MCF 10A (cell line): Measurements from ENCODE around the gene ATP6V0E1. TPM values are rescaled to one million over a fixed set of nuclear protein-coding genes. Genes with fewer than 3 reads are reported as not detected.

Experiments
- BruUV-seq: library from RNA; stranded (reverse); fragments of 400-500 nt; replicated peaks from 2 replicates; lab custom pipeline; 2021; lab: Mats Ljungman, UMichigan
- CTCF ChIA-PET: fragments of 300-600 bp; sonication (Branson Sonifier 250); formaldehyde crosslinking; extraction: SDS; loops from one replicate; lab custom pipeline; 2021; ENCODE audit warnings: antibody characterized with exemption, inconsistent platforms; lab: Yijun Ruan, JAX
- POLR2A ChIA-PET: fragments of 300-600, 350-650 bp; sonication (Branson Sonifier 250); formaldehyde crosslinking; extraction: SDS; loops from one replicate; lab custom pipeline; 2020; ENCODE audit warnings: antibody characterized with exemption, inconsistent platforms; lab: Yijun Ruan, JAX
- DNase-seq: peaks from one replicate; pipeline ENCODE4 v3.0.0-alpha.2; 2018; ENCODE audit not compliant: unreplicated experiment
- H3K27ac Mint-ChIP-seq: one replicate; pipeline ENCODE4 v1.8.0; 2022; ENCODE audit warnings: mild to moderate bottlenecking, low read depth, mixed read lengths; ENCODE audit not compliant: unreplicated experiment
- H3K27me3 Mint-ChIP-seq: one replicate; pipeline ENCODE4 v1.8.0; 2022; ENCODE audit warnings: mixed read lengths; ENCODE audit not compliant: insufficient read depth, unreplicated experiment
- H3K36me3 Mint-ChIP-seq: one replicate; pipeline ENCODE4 v1.8.0; 2022; ENCODE audit warnings: mild to moderate bottlenecking, moderate library complexity, mixed read lengths; ENCODE audit not compliant: insufficient read depth, unreplicated experiment
- H3K4me1 Mint-ChIP-seq: one replicate; pipeline ENCODE4 v1.8.0; 2022; ENCODE audit warnings: mixed read lengths; ENCODE audit not compliant: insufficient read depth, unreplicated experiment
- H3K4me3 Mint-ChIP-seq: one replicate; pipeline ENCODE4 v1.8.0; 2022; ENCODE audit warnings: mild to moderate bottlenecking, moderate library complexity, mixed read lengths; ENCODE audit not compliant: unreplicated experiment
- H3K9me3 Mint-ChIP-seq: one replicate; pipeline ENCODE4 v1.8.0; 2022; ENCODE audit warnings: mixed read lengths; ENCODE audit not compliant: unreplicated experiment
- intact Hi-C: fragments of 100-400 bp; cut with micrococcal nuclease; formaldehyde crosslinking; loops from 2 replicates; pipeline ENCODE4 v1.14.1; 2022
- total RNA-seq: library from RNA; stranded (reverse); gene quantifications from 2 replicates; pipeline ENCODE4 v1.2.3, GENCODE V29; 2022
- TF ChIP-seq, protein P1 (sequence below): fragments of 200-600 bp; IDR thresholded peaks from one replicate; pipeline ENCODE4 v1.8.0; 2022; ENCODE audit warnings: antibody characterized with exemption, mild to moderate bottlenecking; ENCODE audit not compliant: unreplicated experiment

ATP6V0E1 gene
- total RNA-seq, 1 experiment from 2014 or later = 171 TPM

DNA sequence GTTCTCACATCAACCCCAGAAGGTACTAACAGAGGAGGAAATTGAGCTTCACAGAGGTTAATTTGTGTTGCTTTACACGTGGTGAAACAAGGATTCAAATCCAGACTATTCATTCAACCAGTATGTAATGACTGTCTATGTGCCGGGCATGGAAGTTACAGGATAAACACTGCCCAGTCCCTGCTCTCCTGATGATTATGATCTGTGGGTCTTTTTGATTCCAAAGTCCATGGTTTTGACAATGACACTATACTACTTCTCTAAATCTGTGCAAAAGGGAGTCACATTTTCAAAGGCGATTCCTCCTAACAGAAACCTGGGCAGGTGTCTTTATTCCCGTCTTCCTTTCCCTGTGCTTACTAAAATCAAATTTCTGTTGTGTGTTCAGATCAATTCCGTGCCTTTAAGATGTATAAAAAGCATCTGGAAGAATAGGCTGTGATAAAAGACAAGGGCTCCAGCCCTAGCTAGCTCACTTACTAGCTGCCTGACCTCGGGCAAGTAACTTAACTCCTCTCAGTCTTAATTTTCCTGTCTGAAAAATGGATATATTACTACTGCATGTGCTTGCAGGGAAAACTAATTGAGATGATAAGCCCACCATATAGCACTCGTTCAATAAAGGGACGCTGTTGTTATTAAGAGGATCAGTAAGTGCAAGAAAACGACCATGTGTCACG lies 71.6 kb downstream of the ATP6V0E1 start:
- no TSS peak for BruUV-seq
- Mint-ChIP-seq H3K36me3 (peaks cover 7% of the 10 kb centered on the region), H3K4me3 (peak overlapping the region; percentile 99), H3K27me3 (no peaks in the 10 kb centered on the region), H3K27ac (peak overlapping the region; percentile 80), H3K4me1 (peaks cover 18% of the 10 kb centered on the region), H3K9me3 (no peaks in the 10 kb centered on the region)
- CTCF ChIA-PET = interaction anchor here (0.6 to 1.0 kb wide), 4 partner anchors 19 to 344 kb away, joined by 3 to 6 read pairs (median 3); no protein-coding TSS in a partner anchor
- intact Hi-C loops = loop anchor here (5.0 kb wide), 1 partner anchor 272 kb away; the partner anchor contains the start of gene STC2
- no peak for DNase-seq
- TF ChIP-seq, protein P1, sequence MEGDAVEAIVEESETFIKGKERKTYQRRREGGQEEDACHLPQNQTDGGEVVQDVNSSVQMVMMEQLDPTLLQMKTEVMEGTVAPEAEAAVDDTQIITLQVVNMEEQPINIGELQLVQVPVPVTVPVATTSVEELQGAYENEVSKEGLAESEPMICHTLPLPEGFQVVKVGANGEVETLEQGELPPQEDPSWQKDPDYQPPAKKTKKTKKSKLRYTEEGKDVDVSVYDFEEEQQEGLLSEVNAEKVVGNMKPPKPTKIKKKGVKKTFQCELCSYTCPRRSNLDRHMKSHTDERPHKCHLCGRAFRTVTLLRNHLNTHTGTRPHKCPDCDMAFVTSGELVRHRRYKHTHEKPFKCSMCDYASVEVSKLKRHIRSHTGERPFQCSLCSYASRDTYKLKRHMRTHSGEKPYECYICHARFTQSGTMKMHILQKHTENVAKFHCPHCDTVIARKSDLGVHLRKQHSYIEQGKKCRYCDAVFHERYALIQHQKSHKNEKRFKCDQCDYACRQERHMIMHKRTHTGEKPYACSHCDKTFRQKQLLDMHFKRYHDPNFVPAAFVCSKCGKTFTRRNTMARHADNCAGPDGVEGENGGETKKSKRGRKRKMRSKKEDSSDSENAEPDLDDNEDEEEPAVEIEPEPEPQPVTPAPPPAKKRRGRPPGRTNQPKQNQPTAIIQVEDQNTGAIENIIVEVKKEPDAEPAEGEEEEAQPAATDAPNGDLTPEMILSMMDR = no peak
- POLR2A ChIA-PET = interaction anchor here (0.8 to 2.7 kb wide), 4 partner anchors 9 to 71 kb away, joined by 3 to 12 read pairs (median 3); partner anchors contain the start of gene ATP6V0E1

DNA sequence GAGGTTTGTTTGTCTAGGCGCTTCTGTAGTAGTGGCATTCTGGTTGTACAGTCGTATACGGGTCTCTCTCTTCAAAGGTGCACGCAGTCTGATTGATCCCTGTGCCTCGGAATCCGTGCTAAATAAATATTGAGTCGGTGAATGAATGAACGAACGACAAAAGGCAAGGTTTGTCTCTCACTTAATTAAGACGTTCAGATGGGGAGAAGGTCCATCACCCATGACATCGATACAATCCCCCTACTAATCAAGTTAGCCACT lies 72.1 kb downstream of the ATP6V0E1 start:
- intact Hi-C loops = loop anchor here (5.0 kb wide), 1 partner anchor 272 kb away; the partner anchor contains the start of gene STC2
- Mint-ChIP-seq H3K4me3 (peak overlapping the region; percentile 99), H3K27ac (peak overlapping the region; percentile 80), H3K9me3 (no peaks in the 10 kb centered on the region), H3K36me3 (peaks cover 7% of the 10 kb centered on the region), H3K27me3 (no peaks in the 10 kb centered on the region), H3K4me1 (peaks cover 18% of the 10 kb centered on the region)
- no peak for DNase-seq
- TF ChIP-seq, protein P1 = no peak
- TSS peak; percentile 66 for BruUV-seq
- ChIA-PET CTCF (no interaction called here), POLR2A (interaction anchor here (0.8 kb wide), 1 partner anchor 53 kb away, joined by 3 read pairs; no protein-coding TSS in a partner anchor)

DNA sequence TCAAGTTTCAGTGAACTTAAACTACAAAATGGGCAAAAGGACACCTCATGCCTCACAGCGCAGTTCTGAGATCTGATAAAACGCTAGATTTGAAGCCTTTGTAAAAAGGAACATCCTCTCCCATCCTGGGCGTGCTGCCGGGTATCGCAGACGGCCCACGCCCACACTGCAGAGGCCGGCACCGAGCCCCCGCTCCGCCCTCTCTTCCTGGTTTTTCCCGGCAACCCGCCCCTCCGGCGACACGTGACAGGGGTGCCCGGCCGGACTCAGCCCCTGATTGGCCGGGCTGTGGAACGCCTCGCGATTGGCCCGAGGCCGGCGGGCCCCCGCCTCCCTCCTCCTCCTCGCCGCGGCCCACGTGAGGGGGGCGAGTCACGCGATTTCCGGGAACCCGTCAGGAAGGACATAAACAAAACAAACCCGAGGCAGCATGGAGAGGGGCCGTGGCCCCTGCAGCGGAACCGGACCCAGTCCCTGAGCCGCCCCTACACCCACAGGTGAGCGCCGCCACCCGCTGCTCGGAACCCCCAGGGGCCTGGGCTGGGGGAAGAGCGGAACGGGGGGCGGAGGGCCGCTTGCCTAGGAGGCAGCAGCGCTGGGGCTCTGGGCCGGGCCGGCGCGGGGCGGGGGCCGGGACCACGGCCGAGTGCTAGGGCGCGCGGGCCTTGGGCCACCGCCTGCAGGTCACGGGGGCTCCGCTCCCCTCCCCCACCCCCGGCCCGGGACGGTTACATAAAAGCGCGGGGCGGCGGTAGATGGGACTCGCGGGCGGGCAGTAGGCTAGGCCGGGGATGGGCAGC lies 72.6 kb downstream of the ATP6V0E1 start, which contains the start of gene CREBRF:
CREBRF (plus strand) TSS at position 370 of the 800 bp plus-strand sequence. CDS start 24,424 bp downstream, outside the sequence.
- CTCF ChIA-PET = no interaction called here
- no peaks in the 10 kb centered on the region for H3K9me3 Mint-ChIP-seq
- POLR2A ChIA-PET = interaction anchor here (0.5 to 4.0 kb wide), 25 partner anchors 10 to 918 kb away, joined by 3 to 97 read pairs (median 5); partner anchors contain the start of genes ATP6V0E1, BNIP1, DUSP1 and STC2
- H3K4me1 Mint-ChIP-seq = peaks cover 18% of the 10 kb centered on the region
- BruUV-seq = no TSS peak
- H3K36me3 Mint-ChIP-seq = peaks cover 7% of the 10 kb centered on the region
- TF ChIP-seq, protein P1 = no peak
- peak within 1 kb of the TSS; percentile 80 for H3K27ac Mint-ChIP-seq
- H3K4me3 Mint-ChIP-seq = peak within 1 kb of the TSS; percentile 99
- no peaks in the 10 kb centered on the region for H3K27me3 Mint-ChIP-seq
- DNase-seq = peak; percentile 98
- intact Hi-C loops = loop anchor here (1.0 to 5.0 kb wide), 4 partner anchors 88 to 349 kb away; partner anchors contain the start of genes BNIP1 and STC2
